Measurements from ENCODE around the gene MYD88. TPM values are rescaled to one million over a fixed set of nuclear protein-coding genes. Genes with fewer than 3 reads are reported as not detected.

The MYD88 gene
- total RNA-seq, 1 experiment from 2014 or later, result 14.8 TPM

- peaks cover 0 to 4% of the 10 kb centered on the region in 2 experiments; a peak in 1 of 4 replicates for H3K36me3 ChIP-seq (ENCODE audit: control insufficient read depth in 1 of 2, insufficient read depth in 2 of 2, low read length in 2 of 2)
- H3K4me2 ChIP-seq (ENCODE audit: low read length), result peak within 1 kb of the TSS; percentile 91
- H3K9me2 ChIP-seq (ENCODE audit: insufficient read depth), result no peaks in the 10 kb centered on the region
- peak within 1 kb of the TSS; percentile 87 to 91 for H3K4me3 ChIP-seq (replicated peaks in 1 of 2; ENCODE audit: low read depth in 1 of 2, low read length in 2 of 2)
- intact Hi-C loops (cut with micrococcal nuclease), result loop anchor here (2.0 to 10.0 kb wide), 2 partner anchors 28 to 318 kb away; partner anchors contain the start of genes ACVR2B and OXSR1
- no peak within 1 kb of the TSS for H2AFZ ChIP-seq (ENCODE audit: low read depth, low read length, poor library complexity, severe bottlenecking)
- ChIA-PET RAD21 (ENCODE audit: low non-redundant PET in 1 of 2, low total read pairs in 2 of 2, uncharacterized antibody in 2 of 2, unreplicated experiment in 2 of 2) (interaction anchor here in 1 of 2 experiments (1.1 kb wide), 1 partner anchor 28 kb away, joined by 3 read pairs; the partner anchor contains the start of gene OXSR1), POLR2A (interaction anchor here (0.7 to 1.4 kb wide), 10 partner anchors 9 to 209 kb away, joined by 3 to 19 read pairs (median 4); partner anchors contain the start of genes OXSR1 and XYLB), CTCF (interaction anchor here (0.7 to 1.6 kb wide), 6 partner anchors 20 to 360 kb away, joined by 3 to 6 read pairs (median 4); partner anchors contain the start of genes OXSR1 and XYLB)
- peak; percentile 92 for ATAC-seq
- peak; percentile 98 for DNase-seq (ENCODE audit: low read depth, low spot score)
- no TSS peak for BruUV-seq (replicated peaks)
- H3K9ac ChIP-seq (ENCODE audit: low read length), result peak within 1 kb of the TSS; percentile 76
- H3K79me2 ChIP-seq (ENCODE audit: insufficient read depth, low read length), result peaks cover 12% of the 10 kb centered on the region
- H3K27me3 ChIP-seq (ENCODE audit: insufficient read depth, low read length), result no peaks in the 10 kb centered on the region
- peak within 1 kb of the TSS; percentile 75 for H3K27ac ChIP-seq (ENCODE audit: low read depth, low read length)
- H3K4me1 ChIP-seq (ENCODE audit: control insufficient read depth in 1 of 2, insufficient read depth in 2 of 2, low read length in 2 of 2), result peaks cover 36 to 70% of the 10 kb centered on the region in 2 experiments
- peak; percentile 54 for TF ChIP-seq TCF7L2 (IDR thresholded peaks at IDR 0.05; ENCODE audit: borderline replicate concordance, extremely low read depth, insufficient read depth, insufficient read length)
- TF ChIP-seq ZFX (IDR thresholded peaks at IDR 0.05), result peak; percentile 89
- TF ChIP-seq POLR2AphosphoS5 (IDR thresholded peaks at IDR 0.05; ENCODE audit: low read depth, low read length), result peak; percentile 98
- TF ChIP-seq ZNF274 (IDR thresholded peaks at IDR 0.05; ENCODE audit: low read depth, low read length), result no peak
- TF ChIP-seq POLR2A (IDR thresholded peaks at IDR 0.05; ENCODE audit: borderline replicate concordance, extremely low read depth, insufficient read depth, insufficient read length), result peak; percentile 89
- no peaks in the 10 kb centered on the region for H3K9me3 ChIP-seq (ENCODE audit: control insufficient read depth in 1 of 2, insufficient read depth in 1 of 2, low read depth in 1 of 2, low read length in 2 of 2)
- no peaks in the 10 kb centered on the region for H4K20me1 ChIP-seq (ENCODE audit: insufficient read depth)
Measured at GRCh38 chr3:38136777-38137614, 1.5 kb upstream of the MYD88 start, which contains the start of gene ACAA1. Gene ACAA1, minus strand, starts transcription at chr3:38137127. Its CDS starts 92 bp downstream, at chr3:38137035.
